T-helper 17 cell (primary cell): ENCODE data around the gene TMEM240. TPM values are rescaled to one million over a fixed set of nuclear protein-coding genes. Genes with fewer than 3 reads are reported as not detected.
"Not testable (repeated sequence)": the region's sequence is repeated elsewhere in the genome, so short reads cannot be mapped to it uniquely, and the experiment has no call there.

Experiments
- ATAC-seq: fragments of 150-1000 bp; cut with Tn5 transposase; 2 replicates; pipeline ENCODE4 v1.10.0; 2021; ENCODE audit warnings: mild to moderate bottlenecking, moderate library complexity
- DNase-seq, 3 donors: peaks; one replicate each; pipeline versions ENCODE4 v3.0.0 to v3.0.0-alpha.2; 2020 to 2021
- H3K9me3 ChIP-seq: one replicate; pipeline ENCODE4 v1.7.0; 2013; ENCODE audit warnings: low read length, mild to moderate bottlenecking; ENCODE audit not compliant: control insufficient read depth, poor library complexity, severe bottlenecking
- H3K27ac Mint-ChIP-seq: one replicate; pipeline ENCODE4 v1.8.0; 2022; ENCODE audit warnings: mild to moderate bottlenecking, moderate library complexity, mixed read lengths
- H3K27me3 Mint-ChIP-seq: one replicate; pipeline ENCODE4 v1.8.0; 2022; ENCODE audit warnings: mixed read lengths
- H3K36me3 Mint-ChIP-seq: one replicate; pipeline ENCODE4 v1.8.0; 2022; ENCODE audit warnings: low read depth, mixed read lengths
- H3K4me1 Mint-ChIP-seq: one replicate; pipeline ENCODE4 v1.8.0; 2022; ENCODE audit warnings: mild to moderate bottlenecking, mixed read lengths
- H3K4me3 Mint-ChIP-seq: one replicate; pipeline ENCODE4 v1.8.0; 2022; ENCODE audit warnings: mild to moderate bottlenecking, moderate library complexity, mixed read lengths
- total RNA-seq, 4 donors: library from RNA in 2 of 4; stranded (reverse) in 2 of 4; gene quantifications; one replicate each; pipeline ENCODE4 v1.2.3 and lab custom pipeline; 2022 to 2026

Gene TMEM240
- total RNA-seq, 2 donors from 2014 or later, result 0.44 TPM; not detected in 1

- Mint-ChIP-seq H3K27me3 (no peaks in the 10 kb centered on the region), H3K27ac (peak overlapping the region; percentile 56), H3K4me3 (no peak overlapping the region), H3K36me3 (peaks cover 6% of the 10 kb centered on the region), H3K4me1 (peaks cover 18% of the 10 kb centered on the region)
- ATAC-seq (no peak), DNase-seq (no peak)
- H3K9me3 ChIP-seq, result no peaks in the 10 kb centered on the region
Measured at GRCh38 chr1:1564268-1564667, 23.8 kb upstream of the TMEM240 start.

DNA sequence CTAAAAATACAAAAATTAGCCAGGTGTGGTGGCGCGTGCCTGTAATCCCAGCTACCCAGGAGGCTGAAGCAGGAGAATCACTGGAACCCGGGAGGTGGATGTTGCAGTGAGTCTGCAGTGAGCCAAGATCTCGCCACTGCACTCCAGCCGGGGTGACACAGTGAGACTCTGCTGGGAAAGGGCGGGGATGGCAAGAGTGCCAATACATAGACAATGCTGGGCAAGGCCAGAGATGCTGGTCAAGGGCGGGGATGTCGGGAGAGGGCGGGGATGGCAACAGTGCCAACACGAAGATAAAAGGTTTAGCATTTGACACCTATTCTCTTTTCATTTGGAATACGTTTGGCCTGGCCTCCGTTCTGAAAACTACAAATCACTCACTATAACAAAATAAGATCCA is 23.3 kb upstream of the TMEM240 start:
- peak overlapping the region; percentile 82 for H3K27ac Mint-ChIP-seq
- no peaks in the 10 kb centered on the region for H3K27me3 Mint-ChIP-seq
- no peak overlapping the region for H3K4me3 Mint-ChIP-seq

GRCh38 chr1:1562556-1563195 is 22.3 kb upstream of the TMEM240 start:
- no peaks in the 10 kb centered on the region for H3K27me3 Mint-ChIP-seq
- no peaks in the 10 kb centered on the region for H3K9me3 ChIP-seq
- H3K4me1 Mint-ChIP-seq, result peaks cover 25% of the 10 kb centered on the region
- DNase-seq (no peak), ATAC-seq (no peak)
- H3K27ac Mint-ChIP-seq, result peak overlapping the region; percentile 82
- H3K36me3 Mint-ChIP-seq, result peaks cover 6% of the 10 kb centered on the region
- H3K4me3 Mint-ChIP-seq, result peak overlapping the region; percentile 31

More for the DNA sequence above, 23.3 kb upstream of the TMEM240 start:
- DNase-seq (no peak), ATAC-seq (no peak)
- peaks cover 6% of the 10 kb centered on the region for H3K36me3 Mint-ChIP-seq
- H3K4me1 Mint-ChIP-seq, result peaks cover 21% of the 10 kb centered on the region
- H3K9me3 ChIP-seq, result no peaks in the 10 kb centered on the region

DNA sequence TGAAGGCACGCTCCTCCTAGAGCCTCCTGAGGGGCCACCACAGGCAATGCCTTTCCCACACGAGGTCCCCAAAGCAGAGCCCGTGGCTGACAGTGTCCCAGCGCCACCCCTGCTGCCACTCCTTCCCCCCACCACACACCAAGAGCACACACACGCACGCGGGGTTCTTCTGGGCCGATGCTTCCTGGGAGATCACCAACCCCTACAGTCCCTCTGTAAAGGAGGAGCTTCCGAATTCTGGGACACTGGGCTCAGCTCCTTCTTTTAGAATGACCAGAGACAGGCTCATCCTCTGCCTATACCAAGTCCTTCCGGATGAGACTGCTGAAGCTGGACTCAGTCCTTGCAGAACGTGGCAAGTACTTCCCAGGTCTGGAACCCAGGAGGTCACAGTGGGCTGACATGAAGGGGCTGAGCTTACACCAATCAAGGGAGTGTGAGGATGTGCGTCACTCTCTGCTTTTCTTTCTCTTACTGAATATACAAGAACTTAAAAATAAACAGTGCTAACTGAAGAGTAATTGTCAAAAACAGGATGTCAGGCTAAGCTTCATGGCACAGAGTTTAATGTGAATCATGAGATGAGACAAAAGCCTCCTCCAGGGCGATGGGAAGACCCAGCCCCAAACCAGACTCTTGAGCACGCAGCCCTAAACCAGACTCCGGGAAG is 21.5 kb upstream of the TMEM240 start:
- ATAC-seq (no peak), DNase-seq (no peak)
- H3K4me3 Mint-ChIP-seq, result peak overlapping the region; percentile 31
- H3K9me3 ChIP-seq, result no peaks in the 10 kb centered on the region
- H3K36me3 Mint-ChIP-seq, result peaks cover 6% of the 10 kb centered on the region
- H3K4me1 Mint-ChIP-seq, result peaks cover 18% of the 10 kb centered on the region
- peak overlapping the region; percentile 82 for H3K27ac Mint-ChIP-seq
- H3K27me3 Mint-ChIP-seq, result no peaks in the 10 kb centered on the region

DNA sequence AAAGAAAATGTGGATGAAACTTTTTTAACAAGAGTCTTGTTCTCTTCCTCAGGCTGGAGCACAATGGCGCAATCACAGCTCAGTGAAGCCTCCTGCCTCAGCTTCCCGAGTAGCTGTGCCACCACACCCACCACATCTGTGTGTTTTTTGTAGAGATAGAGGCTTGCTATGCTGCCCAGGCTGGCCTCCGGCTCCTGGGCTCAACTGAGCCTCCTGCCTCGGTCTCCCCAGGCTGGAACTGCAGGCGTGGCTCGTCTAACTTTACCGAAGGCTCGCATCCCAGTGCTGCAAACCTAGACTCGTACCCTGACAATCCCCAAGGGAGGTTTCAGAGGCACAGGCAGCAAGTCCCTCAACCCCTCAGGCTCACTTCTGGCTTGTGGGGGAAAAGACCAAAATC is 19.8 kb upstream of the TMEM240 start:
- no peaks in the 10 kb centered on the region for H3K9me3 ChIP-seq
- Mint-ChIP-seq H3K27me3 (no peaks in the 10 kb centered on the region), H3K36me3 (peaks cover 6% of the 10 kb centered on the region), H3K4me1 (peaks cover 17% of the 10 kb centered on the region), H3K27ac (peak overlapping the region; percentile 16), H3K4me3 (peak overlapping the region; percentile 41)
- DNase-seq (no peak), ATAC-seq (no peak)

GRCh38 chr1:1559066-1559465 is 18.6 kb upstream of the TMEM240 start:
- DNase-seq, result no peak
- no peak overlapping the region for H3K27ac Mint-ChIP-seq

DNA sequence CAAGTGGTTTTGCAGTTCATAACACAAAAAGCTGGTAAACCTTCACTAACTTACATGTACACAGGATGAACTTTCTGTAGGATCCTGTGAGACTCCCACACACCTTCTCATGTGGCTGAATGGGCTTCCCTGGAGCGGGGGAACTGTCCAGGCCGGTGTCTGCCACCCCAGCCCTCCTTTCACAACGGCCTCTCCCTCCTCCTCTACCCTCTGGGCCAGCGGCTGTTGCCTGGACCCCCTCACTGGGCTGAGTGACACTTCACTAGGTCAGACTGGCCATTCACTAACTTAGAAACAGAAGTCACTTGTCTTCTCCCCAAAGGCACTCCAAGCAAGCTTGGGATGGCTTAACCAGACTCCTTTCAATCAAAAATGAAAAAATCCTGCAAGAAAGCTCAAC is 18.2 kb upstream of the TMEM240 start:
- Mint-ChIP-seq H3K27ac (no peak overlapping the region), H3K36me3 (peaks cover 2% of the 10 kb centered on the region), H3K4me1 (peaks cover 9% of the 10 kb centered on the region), H3K4me3 (peak overlapping the region; percentile 66), H3K27me3 (no peaks in the 10 kb centered on the region)
- no peak for ATAC-seq
- no peak for DNase-seq
- no peaks in the 10 kb centered on the region for H3K9me3 ChIP-seq

More at GRCh38 chr1:1559066-1559465, 18.6 kb upstream of the TMEM240 start:
- ATAC-seq, result no peak
- Mint-ChIP-seq H3K4me3 (peak overlapping the region; percentile 66), H3K27me3 (no peaks in the 10 kb centered on the region), H3K36me3 (peaks cover 4% of the 10 kb centered on the region), H3K4me1 (peaks cover 10% of the 10 kb centered on the region)
- H3K9me3 ChIP-seq, result no peaks in the 10 kb centered on the region

DNA sequence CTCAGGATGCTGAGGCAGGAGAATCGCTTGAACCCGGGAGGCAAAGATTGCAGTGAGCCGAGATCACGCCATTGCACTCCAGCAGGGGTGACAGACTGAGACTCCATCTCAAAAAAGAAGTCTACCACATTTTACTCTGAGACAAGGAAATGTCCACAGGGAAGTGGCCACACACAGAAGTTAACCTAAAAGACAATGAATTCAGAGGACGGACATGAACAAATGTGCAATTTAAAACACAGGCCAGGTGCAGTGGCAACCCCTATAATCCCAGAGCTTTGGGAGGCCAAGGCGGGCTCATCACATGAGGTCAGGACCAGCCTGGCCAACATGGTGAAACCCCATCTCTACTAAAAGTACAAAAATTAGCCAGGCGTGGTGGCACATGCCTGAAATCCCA is 17.3 kb upstream of the TMEM240 start:
- H3K4me1 Mint-ChIP-seq, H3K27me3 Mint-ChIP-seq, ATAC-seq, H3K36me3 Mint-ChIP-seq, H3K9me3 ChIP-seq, DNase-seq, H3K4me3 Mint-ChIP-seq: not testable (repeated sequence)
- H3K27ac Mint-ChIP-seq, result peak overlapping the region; percentile 2

GRCh38 chr1:1556961-1557360 is 16.5 kb upstream of the TMEM240 start:
- not testable (repeated sequence) for H3K27me3 Mint-ChIP-seq

GRCh38 chr1:1556505-1556904 is 16.1 kb upstream of the TMEM240 start:
- Mint-ChIP-seq H3K27me3 (no peaks in the 10 kb centered on the region), H3K36me3 (no peaks in the 10 kb centered on the region), H3K27ac (no peak overlapping the region), H3K4me1 (peaks cover 13% of the 10 kb centered on the region), H3K4me3 (no peak overlapping the region)
- ATAC-seq (no peak), DNase-seq (no peak)
- H3K9me3 ChIP-seq, result no peaks in the 10 kb centered on the region

More at GRCh38 chr1:1556961-1557360, 16.5 kb upstream of the TMEM240 start:
- not testable (repeated sequence) for DNase-seq, H3K36me3 Mint-ChIP-seq, H3K4me3 Mint-ChIP-seq, H3K9me3 ChIP-seq, H3K4me1 Mint-ChIP-seq, H3K27ac Mint-ChIP-seq, ATAC-seq

DNA sequence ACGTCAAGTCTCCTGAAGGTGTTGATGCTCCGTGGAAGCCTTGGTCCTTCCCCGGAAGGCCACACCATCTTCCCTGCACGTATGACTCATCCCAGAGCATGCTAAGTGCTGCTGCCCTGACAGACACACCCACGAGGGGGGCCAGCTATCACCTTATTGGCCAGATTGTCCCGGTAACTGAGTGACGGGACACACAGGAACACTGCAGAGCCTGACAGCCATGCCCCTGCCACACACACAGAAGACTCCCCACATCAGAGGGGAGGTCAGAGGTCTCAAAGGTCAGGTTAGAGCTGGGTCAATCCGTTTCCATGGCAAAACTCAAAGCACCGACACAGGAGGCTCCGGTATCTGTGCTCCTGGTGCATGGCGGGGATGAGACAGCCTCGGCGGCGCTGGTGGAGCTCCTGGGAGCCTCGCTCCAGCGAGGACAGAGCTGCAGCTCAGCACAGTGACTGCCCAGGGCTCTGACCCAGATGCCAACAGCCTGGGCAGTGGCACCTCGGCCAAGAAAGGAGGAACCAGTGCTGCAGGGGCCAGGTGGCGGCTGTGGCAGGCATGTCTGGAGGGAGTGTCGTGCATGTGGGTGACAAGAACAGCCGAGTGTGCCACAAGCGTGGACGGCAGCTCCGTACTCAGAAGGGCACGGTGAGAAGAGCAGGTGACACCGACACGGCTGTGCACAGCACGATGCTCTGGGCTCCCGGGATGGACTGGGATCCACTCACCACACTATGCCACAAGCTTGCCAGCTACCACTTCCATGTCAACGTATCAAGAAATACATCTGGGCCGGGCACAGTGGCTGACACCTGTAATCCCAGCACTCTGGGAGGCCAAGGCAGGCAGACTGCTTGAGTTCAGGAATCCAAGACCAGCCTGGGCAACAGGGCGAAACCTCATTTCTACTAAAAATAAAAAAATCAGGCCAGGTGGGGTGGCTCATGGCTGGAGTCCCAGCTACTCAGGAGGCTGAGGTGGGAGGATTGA is 14.8 kb upstream of the TMEM240 start:
- Mint-ChIP-seq H3K4me3 (no peak overlapping the region), H3K27me3 (no peaks in the 10 kb centered on the region), H3K36me3 (no peaks in the 10 kb centered on the region), H3K4me1 (peaks cover 13% of the 10 kb centered on the region), H3K27ac (peak overlapping the region; percentile 69)
- no peak for ATAC-seq
- DNase-seq, result no peak
- no peaks in the 10 kb centered on the region for H3K9me3 ChIP-seq

- no peaks in the 10 kb centered on the region for H3K27me3 Mint-ChIP-seq
- DNase-seq, result no peak
- H3K36me3 Mint-ChIP-seq, result no peaks in the 10 kb centered on the region
- peaks cover 13% of the 10 kb centered on the region for H3K4me1 Mint-ChIP-seq
- H3K4me3 Mint-ChIP-seq, result no peak overlapping the region
- H3K9me3 ChIP-seq, result no peaks in the 10 kb centered on the region
- no peak for ATAC-seq
- no peak overlapping the region for H3K27ac Mint-ChIP-seq
Measured at GRCh38 chr1:1554550-1554925, 14.1 kb upstream of the TMEM240 start.

GRCh38 chr1:1553821-1554494 is 13.5 kb upstream of the TMEM240 start:
- no peaks in the 10 kb centered on the region for H3K9me3 ChIP-seq
- Mint-ChIP-seq H3K27me3 (no peaks in the 10 kb centered on the region), H3K27ac (no peak overlapping the region), H3K36me3 (no peaks in the 10 kb centered on the region), H3K4me3 (no peak overlapping the region), H3K4me1 (peaks cover 13% of the 10 kb centered on the region)
- DNase-seq, result no peak
- ATAC-seq, result no peak
